ENCODE measurements around the gene ADGRB2.

ADGRB2 gene

GRCh38 chr1:31677949-31678348 is 86.2 kb downstream of the ADGRB2 start:
- no peaks in the 10 kb centered on the region for H3F3A ChIP-seq (ENCODE audit: insufficient read depth, low read length)
- H3K36me3 ChIP-seq (replicated peaks; ENCODE audit: insufficient read depth, low read length): no peaks in the 10 kb centered on the region
- no peaks in the 10 kb centered on the region for H4K20me1 ChIP-seq (ENCODE audit: insufficient read depth, low read length)
- H3K4me2 ChIP-seq (ENCODE audit: low read depth, low read length): no peak overlapping the region
- no peak overlapping the region for H3K9ac ChIP-seq (ENCODE audit: low read length)
- TF ChIP-seq, protein P1, sequence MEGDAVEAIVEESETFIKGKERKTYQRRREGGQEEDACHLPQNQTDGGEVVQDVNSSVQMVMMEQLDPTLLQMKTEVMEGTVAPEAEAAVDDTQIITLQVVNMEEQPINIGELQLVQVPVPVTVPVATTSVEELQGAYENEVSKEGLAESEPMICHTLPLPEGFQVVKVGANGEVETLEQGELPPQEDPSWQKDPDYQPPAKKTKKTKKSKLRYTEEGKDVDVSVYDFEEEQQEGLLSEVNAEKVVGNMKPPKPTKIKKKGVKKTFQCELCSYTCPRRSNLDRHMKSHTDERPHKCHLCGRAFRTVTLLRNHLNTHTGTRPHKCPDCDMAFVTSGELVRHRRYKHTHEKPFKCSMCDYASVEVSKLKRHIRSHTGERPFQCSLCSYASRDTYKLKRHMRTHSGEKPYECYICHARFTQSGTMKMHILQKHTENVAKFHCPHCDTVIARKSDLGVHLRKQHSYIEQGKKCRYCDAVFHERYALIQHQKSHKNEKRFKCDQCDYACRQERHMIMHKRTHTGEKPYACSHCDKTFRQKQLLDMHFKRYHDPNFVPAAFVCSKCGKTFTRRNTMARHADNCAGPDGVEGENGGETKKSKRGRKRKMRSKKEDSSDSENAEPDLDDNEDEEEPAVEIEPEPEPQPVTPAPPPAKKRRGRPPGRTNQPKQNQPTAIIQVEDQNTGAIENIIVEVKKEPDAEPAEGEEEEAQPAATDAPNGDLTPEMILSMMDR (IDR thresholded peaks at IDR 0.05; ENCODE audit: low read length): no peak
- TF ChIP-seq EZH2phosphoT487 (IDR thresholded peaks at IDR 0.05; ENCODE audit: low read length): no peak
- no peak overlapping the region for H3K27ac ChIP-seq (ENCODE audit: low read length)
- H3K9me3 ChIP-seq (replicated peaks; ENCODE audit: insufficient read depth, low read length): no peaks in the 10 kb centered on the region
- H3K27me3 ChIP-seq (replicated peaks; ENCODE audit: insufficient read depth, low read length): peaks cover 97% of the 10 kb centered on the region
- no peak overlapping the region for H3K4me3 ChIP-seq (ENCODE audit: low read length)
- H3K4me1 ChIP-seq (ENCODE audit: low read length): no peaks in the 10 kb centered on the region
- H3K9me2 ChIP-seq (replicated peaks; ENCODE audit: insufficient read depth, low read length): no peaks in the 10 kb centered on the region
- no peaks in the 10 kb centered on the region for H3K79me2 ChIP-seq (ENCODE audit: low read length)
- no peak overlapping the region for H2AFZ ChIP-seq (ENCODE audit: low read length)
- no peak for DNase-seq

- TF ChIP-seq EZH2 (optimal IDR thresholded peaks at IDR 0.05; ENCODE audit: low read depth, low read length) (no peak), EZH2phosphoT487 (IDR thresholded peaks at IDR 0.05; ENCODE audit: low read length) (no peak)
- TF ChIP-seq, protein P1 (IDR thresholded peaks at IDR 0.05; ENCODE audit: low read length): no peak
- Histone ChIP-seq H3K4me2 (ENCODE audit: low read depth, low read length) (no peak overlapping the region), H3F3A (ENCODE audit: insufficient read depth, low read length) (no peaks in the 10 kb centered on the region), H3K79me2 (ENCODE audit: low read length) (no peaks in the 10 kb centered on the region), H3K4me1 (ENCODE audit: low read length) (no peaks in the 10 kb centered on the region), H3K9me2 (replicated peaks; ENCODE audit: insufficient read depth, low read length) (no peaks in the 10 kb centered on the region), H3K27me3 (replicated peaks; ENCODE audit: insufficient read depth, low read length) (peaks cover 97% of the 10 kb centered on the region), H3K9ac (ENCODE audit: low read length) (no peak overlapping the region), H3K4me3 (ENCODE audit: low read length) (no peak overlapping the region), H3K27ac (ENCODE audit: low read length) (no peak overlapping the region), H3K36me3 (replicated peaks; ENCODE audit: insufficient read depth, low read length) (no peaks in the 10 kb centered on the region), H3K9me3 (replicated peaks; ENCODE audit: insufficient read depth, low read length) (no peaks in the 10 kb centered on the region), H4K20me1 (ENCODE audit: insufficient read depth, low read length) (no peaks in the 10 kb centered on the region), H2AFZ (ENCODE audit: low read length) (no peak overlapping the region)
- DNase-seq: no peak
These were observed 86.7 kb downstream of the ADGRB2 start for GRCh38 chr1:31677401-31677800.

All from MM.1S (cell line).